Endothelial cell of umbilical vein (primary cell): Measurements from ENCODE around the gene SVOP.

Experiments used
- EZH2 ChIP-seq: IDR thresholded peaks from 2 replicates; pipeline ENCODE4 v1.6.1; 2012; ENCODE audit warnings: borderline replicate concordance, low read depth, mild to moderate bottlenecking, moderate library complexity, low read length, inconsistent platforms; ENCODE audit not compliant: severe bottlenecking
- JUN ChIP-seq: IDR thresholded peaks from 2 replicates; pipeline ENCODE4 v1.6.1; 2011; ENCODE audit warnings: borderline replicate concordance, low read depth; ENCODE audit not compliant: insufficient read length, insufficient read depth
- POLR2A ChIP-seq: IDR thresholded peaks from 2 replicates; pipeline ENCODE4 v1.6.1; 2012; ENCODE audit warnings: low read depth, mild to moderate bottlenecking, control low read depth, low read length
- TF ChIP-seq, protein P1 (sequence below), 2 donors: IDR thresholded peaks; 1 replicate in 1 of 2; 2 replicates in 1 of 2; pipeline ENCODE4 v1.5.1; 2011; ENCODE audit warnings: low read length in 2 of 2, mild to moderate bottlenecking in 2 of 2, moderate library complexity in 2 of 2, control low read depth in 1 of 2, inconsistent platforms in 1 of 2, low read depth in 1 of 2; ENCODE audit not compliant: insufficient read depth in 1 of 2; ENCODE audit errors: extremely low read depth in 1 of 2
- TF ChIP-seq, protein P2 (sequence below): IDR thresholded peaks from 2 replicates; pipeline ENCODE4 v1.6.1; 2011; ENCODE audit not compliant: insufficient read depth, insufficient read length

DNA sequence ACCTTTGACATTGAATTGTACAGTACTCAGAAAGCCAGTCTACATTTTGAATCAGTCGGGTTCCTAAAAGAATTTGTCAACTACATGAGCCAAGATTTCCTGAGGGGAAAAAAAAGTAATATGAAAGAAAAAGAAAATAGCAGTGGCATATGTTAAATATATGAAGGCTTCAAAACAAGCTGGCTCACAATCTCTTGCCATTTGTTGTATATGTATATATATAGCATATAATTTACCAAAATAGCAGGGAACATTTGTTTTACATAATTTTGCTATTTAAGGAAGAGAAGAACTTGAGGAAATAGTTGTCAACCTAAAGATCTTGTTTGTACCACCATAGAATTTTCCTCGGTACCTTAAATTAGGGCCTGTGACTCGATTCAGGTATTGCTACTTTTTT is 16.9 kb downstream of the SVOP start:
- TF ChIP-seq, protein P1, sequence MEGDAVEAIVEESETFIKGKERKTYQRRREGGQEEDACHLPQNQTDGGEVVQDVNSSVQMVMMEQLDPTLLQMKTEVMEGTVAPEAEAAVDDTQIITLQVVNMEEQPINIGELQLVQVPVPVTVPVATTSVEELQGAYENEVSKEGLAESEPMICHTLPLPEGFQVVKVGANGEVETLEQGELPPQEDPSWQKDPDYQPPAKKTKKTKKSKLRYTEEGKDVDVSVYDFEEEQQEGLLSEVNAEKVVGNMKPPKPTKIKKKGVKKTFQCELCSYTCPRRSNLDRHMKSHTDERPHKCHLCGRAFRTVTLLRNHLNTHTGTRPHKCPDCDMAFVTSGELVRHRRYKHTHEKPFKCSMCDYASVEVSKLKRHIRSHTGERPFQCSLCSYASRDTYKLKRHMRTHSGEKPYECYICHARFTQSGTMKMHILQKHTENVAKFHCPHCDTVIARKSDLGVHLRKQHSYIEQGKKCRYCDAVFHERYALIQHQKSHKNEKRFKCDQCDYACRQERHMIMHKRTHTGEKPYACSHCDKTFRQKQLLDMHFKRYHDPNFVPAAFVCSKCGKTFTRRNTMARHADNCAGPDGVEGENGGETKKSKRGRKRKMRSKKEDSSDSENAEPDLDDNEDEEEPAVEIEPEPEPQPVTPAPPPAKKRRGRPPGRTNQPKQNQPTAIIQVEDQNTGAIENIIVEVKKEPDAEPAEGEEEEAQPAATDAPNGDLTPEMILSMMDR (IDR thresholded peaks at IDR 0.05; ENCODE audit: extremely low read depth in 1 of 2, insufficient read depth in 1 of 2, low read depth in 1 of 2, low read length in 2 of 2) = no peak
- no peak for TF ChIP-seq JUN
- TF ChIP-seq POLR2A = no peak
- TF ChIP-seq, protein P2, sequence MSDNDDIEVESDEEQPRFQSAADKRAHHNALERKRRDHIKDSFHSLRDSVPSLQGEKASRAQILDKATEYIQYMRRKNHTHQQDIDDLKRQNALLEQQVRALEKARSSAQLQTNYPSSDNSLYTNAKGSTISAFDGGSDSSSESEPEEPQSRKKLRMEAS = no peak
- no peak for TF ChIP-seq EZH2
